Cardiac fibroblast (primary cell): ENCODE measurements around the gene RABGGTA.

ENCODE experiments used
- DNase-seq, 2 donors: peaks; one replicate each; pipeline versions ENCODE4 v3.0.0 to v3.0.0-alpha.2; 2010; ENCODE audit warnings: low read depth in 2 of 2
- H3K4me3 ChIP-seq, 2 donors: replicated peaks in 1 of 2; 1 replicate in 1 of 2; 2 replicates in 1 of 2; pipeline ENCODE4 v1.5.1; 2011; ENCODE audit warnings: low read depth in 2 of 2, low read length in 2 of 2, mild to moderate bottlenecking in 2 of 2, moderate library complexity in 1 of 2
- CTCF ChIP-seq: IDR thresholded peaks from one replicate; pipeline ENCODE4 v1.5.1; 2011; ENCODE audit warnings: low read depth, mild to moderate bottlenecking, low read length, inconsistent platforms

Gene RABGGTA

GRCh38 chr14:24271134-24271833, at the start of gene RABGGTA:
Gene RABGGTA (minus strand): TSS chr14:24271597. CDS start chr14:24271115, 482 bp downstream.
- TF ChIP-seq CTCF = peak; percentile 59
- peak within 1 kb of the TSS; percentile 95 to 96 for H3K4me3 ChIP-seq
- peak; percentile 87 to 93 for DNase-seq

- no peak overlapping the region for H3K4me3 ChIP-seq
- no peak for TF ChIP-seq CTCF
- peak; percentile 39 to 52 for DNase-seq
These were observed 45.9 kb upstream of the RABGGTA start for GRCh38 chr14:24317141-24317928.

- no peak for TF ChIP-seq CTCF
- H3K4me3 ChIP-seq = no peak overlapping the region
- DNase-seq = no peak
These were observed 45.2 kb upstream of the RABGGTA start for GRCh38 chr14:24316597-24316950.

GRCh38 chr14:24315807-24316596, 44.6 kb upstream of the RABGGTA start:
- TF ChIP-seq CTCF = no peak
- DNase-seq = peak in 1 of 2 donors; percentile 19
- no peak overlapping the region for H3K4me3 ChIP-seq

GRCh38 chr14:24315243-24315806, 43.9 kb upstream of the RABGGTA start:
- no peak for DNase-seq
- no peak for TF ChIP-seq CTCF
- H3K4me3 ChIP-seq = no peak overlapping the region

- no peak for DNase-seq
- TF ChIP-seq CTCF = no peak
- no peak overlapping the region for H3K4me3 ChIP-seq
These were observed 43.2 kb upstream of the RABGGTA start for GRCh38 chr14:24314377-24315193.
